ENCODE data around the gene MCIDAS.

GRCh38 chr5:55219770-55220169, 7.3 kb downstream of the MCIDAS start:
- no peak for TF ChIP-seq EZH2phosphoT487 (IDR thresholded peaks at IDR 0.05; ENCODE audit: low read depth)
- no peak for TF ChIP-seq CTCF (IDR thresholded peaks at IDR 0.05; ENCODE audit: low read depth, low read length)
